GM12891 (cell line): ENCODE data around the gene MRPL45.
"Not testable (repeated sequence)": the region's sequence is repeated elsewhere in the genome, so short reads cannot be mapped to it uniquely, and the experiment has no call there.

Experiments used
- POLR2A ChIP-seq: IDR thresholded peaks from 2 replicates; pipeline ENCODE4 v1.6.1; 2011; ENCODE audit warnings: low read depth, low read length, control low read depth
- POLR2AphosphoS5 ChIP-seq: IDR thresholded peaks from 2 replicates; pipeline ENCODE4 v1.6.1; 2011; ENCODE audit warnings: low read depth, low read length, control low read depth
- TAF1 ChIP-seq: IDR thresholded peaks from 2 replicates; pipeline ENCODE4 v1.6.1; 2011; ENCODE audit warnings: low read depth, low read length, control low read depth

- not testable (repeated sequence) for TF ChIP-seq POLR2A, POLR2AphosphoS5, TAF1
Observed at GRCh38 chr17:38286501-38287091, 10.4 kb upstream of the MRPL45 start.
